IMR-90 (cell line): ENCODE measurements around the gene RNF144A. TPM values are rescaled to one million over a fixed set of nuclear protein-coding genes. Genes with fewer than 3 reads are reported as not detected.

Source experiments
- ATAC-seq: fragments of 200-7000 bp; cut with Tn5 transposase; 2 replicates; pipeline ENCODE4 v1.9.1; 2020; ENCODE audit warnings: low read depth, mild to moderate bottlenecking, moderate library complexity
- BruUV-seq: library from RNA; stranded (reverse); fragments of 400-500 nt; replicated peaks from 2 replicates; lab custom pipeline; 2021; lab: Mats Ljungman, UMichigan
- CTCF ChIA-PET: fragments of 300-600 bp; formaldehyde crosslinking; extraction: SDS; loops from one replicate; lab custom pipeline; 2021; ENCODE audit warnings: antibody characterized with exemption; lab: Yijun Ruan, JAX
- POLR2A ChIA-PET: fragments of 300-600 bp; sonication (Branson Sonifier 250); formaldehyde crosslinking; loops from one replicate; lab custom pipeline; 2022; ENCODE audit warnings: antibody characterized with exemption; ENCODE audit not compliant: unreplicated experiment; lab: Charles Lee
- DNase-seq: peaks from one replicate; pipeline ENCODE4 v3.0.0; 2013
- H2AFZ ChIP-seq: replicated peaks from 2 replicates; pipeline ENCODE3; 2013; ENCODE audit warnings: low read length, mild to moderate bottlenecking; ENCODE audit not compliant: poor library complexity
- H2AK5ac ChIP-seq: 2 replicates; pipeline ENCODE4 v1.6.1; 2013; ENCODE audit warnings: low read depth, low read length, inconsistent platforms
- H2AK9ac ChIP-seq: replicated peaks from 2 replicates; pipeline ENCODE3; 2013; ENCODE audit warnings: mild to moderate bottlenecking, low read depth, low read length, moderate library complexity; ENCODE audit not compliant: poor library complexity
- H2BK120ac ChIP-seq: 2 replicates; pipeline ENCODE4 v1.6.1; 2013; ENCODE audit warnings: low read depth, low read length, inconsistent platforms
- H2BK15ac ChIP-seq: 3 replicates; pipeline ENCODE4 v1.6.1; 2013; ENCODE audit warnings: low read depth, low read length, inconsistent platforms
- H2BK20ac ChIP-seq: 2 replicates; pipeline ENCODE4 v1.6.1; 2013; ENCODE audit warnings: low read depth, mild to moderate bottlenecking, inconsistent platforms, low read length, moderate library complexity
- H2BK5ac ChIP-seq: 2 replicates; pipeline ENCODE4 v1.6.1; 2013; ENCODE audit warnings: mild to moderate bottlenecking, low read depth, low read length, inconsistent platforms; ENCODE audit not compliant: poor library complexity, severe bottlenecking
- H3K14ac ChIP-seq: replicated peaks from 2 replicates; pipeline ENCODE4 v1.6.1; 2013; ENCODE audit warnings: low read depth, low read length, inconsistent platforms
- H3K18ac ChIP-seq: 2 replicates; pipeline ENCODE4 v1.6.1; 2013; ENCODE audit warnings: low read depth, low read length, control low read depth
- H3K23ac ChIP-seq: 2 replicates; pipeline ENCODE4 v1.6.1; 2013; ENCODE audit warnings: low read depth, low read length, inconsistent platforms
- H3K27ac ChIP-seq: 2 replicates; pipeline ENCODE4 v1.5.1; 2013; ENCODE audit warnings: mild to moderate bottlenecking, control low read depth, low read length; ENCODE audit not compliant: insufficient read depth
- H3K27me3 ChIP-seq: 2 replicates; pipeline ENCODE4 v1.6.1; 2013; ENCODE audit warnings: low read length; ENCODE audit not compliant: control insufficient read depth, insufficient read depth
- H3K36me3 ChIP-seq: 2 replicates; pipeline ENCODE4 v1.6.1; 2013; ENCODE audit warnings: low read length, mixed read lengths; ENCODE audit not compliant: control insufficient read depth, insufficient read depth
- H3K4ac ChIP-seq: 2 replicates; pipeline ENCODE4 v1.6.1; 2013; ENCODE audit warnings: low read depth, low read length, inconsistent platforms
- H3K4me1 ChIP-seq: 2 replicates; pipeline ENCODE4 v1.6.1; 2013; ENCODE audit warnings: low read length, mixed read lengths; ENCODE audit not compliant: control insufficient read depth, insufficient read depth
- H3K4me2 ChIP-seq: 2 replicates; pipeline ENCODE4 v1.6.1; 2013; ENCODE audit warnings: low read depth, mild to moderate bottlenecking, control low read depth, low read length, moderate library complexity
- H3K4me3 ChIP-seq: 2 replicates; pipeline ENCODE4 v1.5.1; 2013; ENCODE audit warnings: low read depth, mild to moderate bottlenecking, control low read depth, low read length, moderate library complexity; ENCODE audit not compliant: insufficient read depth
- H3K56ac ChIP-seq: 2 replicates; pipeline ENCODE4 v1.6.1; 2013; ENCODE audit warnings: low read length, inconsistent platforms; ENCODE audit not compliant: insufficient read depth; ENCODE audit errors: extremely low read depth
- H3K79me1 ChIP-seq, 2 experiments: 2 replicates each; pipeline ENCODE4 v1.6.1; 2013; ENCODE audit warnings: low read length in 2 of 2, inconsistent platforms in 1 of 2, low read depth in 1 of 2
- H3K9ac ChIP-seq: 2 replicates; pipeline ENCODE4 v1.6.1; 2013; ENCODE audit warnings: low read depth, low read length, control low read depth
- H3K9me1 ChIP-seq: 2 replicates; pipeline ENCODE4 v1.6.1; 2013; ENCODE audit warnings: low read length, inconsistent platforms; ENCODE audit not compliant: insufficient read depth
- H3K9me3 ChIP-seq: 2 replicates; pipeline ENCODE4 v1.6.1; 2013; ENCODE audit warnings: low read length; ENCODE audit not compliant: control insufficient read depth, insufficient read depth
- H4K20me1 ChIP-seq: 2 replicates; pipeline ENCODE4 v1.6.1; 2013; ENCODE audit warnings: low read length, inconsistent platforms; ENCODE audit not compliant: insufficient read depth
- H4K5ac ChIP-seq: 2 replicates; pipeline ENCODE4 v1.6.1; 2013; ENCODE audit warnings: mild to moderate bottlenecking, low read depth, low read length, control low read depth
- H4K8ac ChIP-seq, 2 experiments: 2 replicates each; pipeline ENCODE4 v1.6.1; 2013; ENCODE audit warnings: low read depth in 2 of 2, low read length in 2 of 2, control low read depth in 1 of 2, inconsistent platforms in 1 of 2
- H4K91ac ChIP-seq: 2 replicates; pipeline ENCODE4 v1.6.1; 2013; ENCODE audit warnings: low read depth, low read length, inconsistent platforms; ENCODE audit not compliant: insufficient read depth
- BHLHE40 ChIP-seq: fragments of 150-350 bp; IDR thresholded peaks from 2 replicates; pipeline ENCODE4 v1.6.1; 2016; ENCODE audit warnings: mild to moderate bottlenecking, low read depth, low read length
- MXI1 ChIP-seq: IDR thresholded peaks from 2 replicates; pipeline ENCODE4 v1.6.1; 2012; ENCODE audit warnings: low read depth, mild to moderate bottlenecking, low read length, moderate library complexity, borderline replicate concordance
- NFE2L2 ChIP-seq: fragments of 150-350 bp; IDR thresholded peaks from 2 replicates; pipeline ENCODE4 v1.6.1; 2016; ENCODE audit warnings: low read depth, mild to moderate bottlenecking, low read length
- RFX5 ChIP-seq: IDR thresholded peaks from 2 replicates; pipeline ENCODE4 v1.8.0; 2012; ENCODE audit warnings: low read depth, mild to moderate bottlenecking, low read length, moderate library complexity
- USF2 ChIP-seq: fragments of 150-350 bp; IDR thresholded peaks from 2 replicates; pipeline ENCODE4 v1.6.1; 2017; ENCODE audit warnings: mild to moderate bottlenecking, antibody characterized with exemption, low read length, low read depth
- WGBS, 2 experiments: methylation state at CpG; one replicate each; pipeline versions ENCODE4 v1.1.5 to v1.1.7; 2013; ENCODE audit warnings: missing lambda C conversion rate in 2 of 2; ENCODE audit not compliant: insufficient read length in 1 of 2; ENCODE audit errors: extremely low coverage in 2 of 2; 5-methylcytosine and 5-hydroxymethylcytosine counted together
- dilution Hi-C: fragments of 300-500 bp; cut with HindIII; formaldehyde crosslinking; loops from one replicate; pipeline ENCODE4 v1.14.3; 2018; ENCODE audit warnings: low sequenced_read_pairs; ENCODE audit not compliant: unreplicated experiment
- in situ Hi-C: fragments of 300-500 bp; cut with MboI; formaldehyde crosslinking; loops from 3 replicates; pipeline ENCODE4 v1.14.3; 2019; ENCODE audit warnings: low sequenced_read_pairs, inconsistent platforms, mixed read lengths
- intact Hi-C: fragments of 100-400 bp; cut with micrococcal nuclease; formaldehyde crosslinking; loops from 2 replicates; pipeline ENCODE4 v1.10.0; 2022
- polyA plus RNA-seq, 3 experiments: library from polyadenylated mRNA; depleted of rRNA; stranded (reverse); fragments of >200 nt; gene quantifications; 2 replicates each; pipeline ENCODE4 v1.2.3, GENCODE V29; 2012; ENCODE audit warnings: low replicate concordance in 1 of 3
- total RNA-seq: library from RNA; depleted of rRNA; stranded (reverse); fragments of >200 nt; gene quantifications from 2 replicates; pipeline ENCODE4 v1.2.3, GENCODE V29; 2012

The RNF144A gene
- total and polyA plus RNA-seq, 2 of the 4 experiments (the other 2 are of a cell fraction) = 0.18 to 0.26 TPM

- no TSS peak for BruUV-seq
- intact Hi-C loops (no loop called here), dilution Hi-C loops (no loop called here), in situ Hi-C loops (no loop called here)
- DNase-seq (no peak), ATAC-seq (no peak)
- 83% methylated on average over 4 of the region's 8 CpGs; no CpG with 5 or more reads in 1 of the 2 experiments for WGBS, 2 experiments
- H3K4me1 ChIP-seq = no peaks in the 10 kb centered on the region
- no peak overlapping the region for H4K91ac ChIP-seq
- no peak overlapping the region for H2AK9ac ChIP-seq
- no peak overlapping the region for H3K18ac ChIP-seq
- H3K27ac ChIP-seq = no peak overlapping the region
- H2BK120ac ChIP-seq = no peak overlapping the region
- H4K20me1 ChIP-seq = no peaks in the 10 kb centered on the region
- H3K4me2 ChIP-seq = no peak overlapping the region
- ChIA-PET CTCF (no interaction called here), POLR2A (no interaction called here)
- no peak overlapping the region for H3K4me3 ChIP-seq
- no peaks in the 10 kb centered on the region for H3K79me1 ChIP-seq
- no peak overlapping the region for H4K5ac ChIP-seq
- H4K8ac ChIP-seq = no peak overlapping the region
- H3K56ac ChIP-seq = no peak overlapping the region
- no peak overlapping the region for H3K9ac ChIP-seq
- no peak overlapping the region for H2BK5ac ChIP-seq
- no peak overlapping the region for H3K4ac ChIP-seq
- no peak overlapping the region for H3K23ac ChIP-seq
- no peaks in the 10 kb centered on the region for H3K9me1 ChIP-seq
- TF ChIP-seq NFE2L2 = no peak
- no peak for TF ChIP-seq USF2
- no peak for TF ChIP-seq RFX5
- no peak for TF ChIP-seq BHLHE40
- TF ChIP-seq MXI1 = no peak
- H3K9me3 ChIP-seq = no peaks in the 10 kb centered on the region
- no peaks in the 10 kb centered on the region for H3K27me3 ChIP-seq
- no peak overlapping the region for H2BK15ac ChIP-seq
- H2BK20ac ChIP-seq = no peak overlapping the region
- no peaks in the 10 kb centered on the region for H3K36me3 ChIP-seq
- no peak overlapping the region for H3K14ac ChIP-seq
- H2AK5ac ChIP-seq = no peak overlapping the region
- H2AFZ ChIP-seq = no peak overlapping the region
Observed at GRCh38 chr2:7020468-7020867, 103.3 kb downstream of the RNF144A start.
